ENCODE data around the gene DISC1. TPM values are rescaled to one million over a fixed set of nuclear protein-coding genes. Genes with fewer than 3 reads are reported as not detected.

Gene DISC1
- total and polyA plus RNA-seq, 2 donors (not counting 3 experiments of a cell fraction or from before 2014, with no cell fraction given) = 3.3 to 14.7 TPM

DNA sequence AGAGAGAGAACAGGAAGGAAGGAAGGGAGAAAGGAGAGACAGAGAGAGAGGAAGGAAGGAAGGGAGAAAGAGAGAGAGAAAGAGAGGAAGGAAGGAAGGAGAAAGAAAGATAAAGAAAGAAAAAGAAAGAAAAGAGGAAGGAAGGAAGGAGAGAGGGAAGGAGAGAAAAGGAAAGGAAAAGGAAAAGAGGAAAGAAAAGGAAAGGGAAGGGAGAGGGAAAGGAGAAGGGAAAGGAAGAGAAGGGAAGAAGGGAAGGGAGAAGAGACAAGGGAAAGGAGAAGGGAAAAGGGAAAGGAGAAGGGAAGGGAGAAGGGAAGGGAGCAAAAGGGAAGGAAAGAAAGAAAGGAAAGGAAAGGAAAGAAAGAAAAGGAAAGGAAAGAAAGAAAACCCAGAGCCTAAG lies 404.6 kb downstream of the DISC1 start:
- intact Hi-C loops (cut with micrococcal nuclease) (no loop called here), dilution Hi-C loops (cut with MboI; ENCODE audit: extremely low pct_ligation_motif_present, low sequenced_read_pairs) (no loop called here)
- no peak for FAIRE-seq

More for the DNA sequence above, 404.6 kb downstream of the DISC1 start:
- no peaks in the 10 kb centered on the region for H3K79me2 ChIP-seq (ENCODE audit: control insufficient read depth, insufficient read depth, low read length)
- no peaks in the 10 kb centered on the region for H4K20me1 ChIP-seq (replicated peaks; ENCODE audit: control insufficient read depth, extremely low read depth, insufficient read depth, low read length)
- ChIA-PET CTCF (no interaction called here), POLR2A (no interaction called here)
- no TSS peak for BruUV-seq (replicated peaks)
- H3K4me2 ChIP-seq (ENCODE audit: insufficient read depth, low read length) = no peak overlapping the region
- no peaks in the 10 kb centered on the region for H3K4me1 ChIP-seq (ENCODE audit: control insufficient read depth, extremely low read depth, insufficient read depth, low read length)
- H3K27ac ChIP-seq (ENCODE audit: insufficient read depth, low read depth, low read length) = no peak overlapping the region
- no peaks in the 10 kb centered on the region for H3K9me3 ChIP-seq (replicated peaks; ENCODE audit: control insufficient read depth, insufficient read depth, low read length)
- DNase-seq (ENCODE audit: low read depth, low spot score) = no peak
- H3K9me1 ChIP-seq (replicated peaks; ENCODE audit: control insufficient read depth, extremely low read depth, insufficient read depth, low read length) = no peaks in the 10 kb centered on the region
- H3K9ac ChIP-seq (replicated peaks; ENCODE audit: extremely low read depth, insufficient read depth, low read length) = no peak overlapping the region
- TF ChIP-seq MAX (IDR thresholded peaks at IDR 0.05; ENCODE audit: insufficient read depth, insufficient read length) (no peak), FOS (IDR thresholded peaks at IDR 0.05; ENCODE audit: borderline replicate concordance, insufficient read depth, low read length) (no peak), MYC (IDR thresholded peaks at IDR 0.05; ENCODE audit: low read depth, low read length) (no peak), POLR2A (IDR thresholded peaks at IDR 0.05; ENCODE audit: low read depth, low read length) (no peak), POLR2AphosphoS5 (IDR thresholded peaks at IDR 0.05; ENCODE audit: insufficient read depth, low read depth, low read length) (no peak), GATA2 (IDR thresholded peaks at IDR 0.05; ENCODE audit: insufficient read depth, insufficient read length, low read depth, low read length) (no peak), JUN (IDR thresholded peaks at IDR 0.05; ENCODE audit: borderline replicate concordance, insufficient read depth, insufficient read length, low read depth) (no peak), CTCF (IDR thresholded peaks at IDR 0.05; ENCODE audit: extremely low read depth in 1 of 2, insufficient read depth in 1 of 2, low read depth in 1 of 2, low read length in 2 of 2) (no peak), EZH2 (IDR thresholded peaks at IDR 0.05; ENCODE audit: borderline replicate concordance, low read depth, low read length, severe bottlenecking) (no peak)
- H3K36me3 ChIP-seq (ENCODE audit: control insufficient read depth in 2 of 2, extremely low read depth in 1 of 2, insufficient read depth in 2 of 2, low read length in 2 of 2) = no peaks in the 10 kb centered on the region
- H2AFZ ChIP-seq (ENCODE audit: low read depth, low read length) = no peak overlapping the region
- no peak overlapping the region for H3K4me3 ChIP-seq (replicated peaks in 1 of 3; ENCODE audit: insufficient read depth in 1 of 3, low read depth in 1 of 3, low read length in 3 of 3)
- no peaks in the 10 kb centered on the region for H3K27me3 ChIP-seq (ENCODE audit: control insufficient read depth in 2 of 2, insufficient read depth in 2 of 2, low read length in 2 of 2)
